SH-SY5Y (cell line): ENCODE measurements around the gene PELI3.

Source experiments
- GATA2 ChIP-seq: IDR thresholded peaks from 2 replicates; pipeline ENCODE4 v1.6.1; 2011; ENCODE audit warnings: mild to moderate bottlenecking, low read depth, low read length
- GATA3 ChIP-seq: IDR thresholded peaks from 2 replicates; pipeline ENCODE4 v1.6.1; 2011; ENCODE audit warnings: low read depth, mild to moderate bottlenecking, low read length, moderate library complexity

- no peak for TF ChIP-seq GATA2
- TF ChIP-seq GATA3, result no peak
Observed at GRCh38 chr11:66494458-66494857, 27.8 kb downstream of the PELI3 start.
